Gastrocnemius medialis (tissue), 4 donors: Measurements from ENCODE around the gene SLC18A3.

Experiments
- POLR2A ChIP-seq, 2 donors: fragments of 450-650 bp; IDR thresholded peaks; one replicate each; pipeline ENCODE4 v1.6.1; 2017; ENCODE audit warnings: antibody characterized with exemption in 2 of 2, mild to moderate bottlenecking in 2 of 2, moderate library complexity in 2 of 2
- TF ChIP-seq, protein P1 (sequence below), 5 experiments: fragments of 450-650 bp in 3 of 5; fragments of 200-600 bp in 2 of 5; sonication (generic) in 2 of 5; IDR thresholded peaks in 4 of 5; conservative IDR thresholded peaks in 1 of 5; 1 replicate in 4 of 5; 2 replicates in 1 of 5; pipeline ENCODE4 v1.5.1; 2016 to 2019; ENCODE audit warnings: antibody characterized with exemption in 5 of 5, mild to moderate bottlenecking in 3 of 5, moderate library complexity in 3 of 5

GRCh38 chr10:49615213-49615612 lies 5.1 kb downstream of the SLC18A3 start:
- TF ChIP-seq, protein P1, sequence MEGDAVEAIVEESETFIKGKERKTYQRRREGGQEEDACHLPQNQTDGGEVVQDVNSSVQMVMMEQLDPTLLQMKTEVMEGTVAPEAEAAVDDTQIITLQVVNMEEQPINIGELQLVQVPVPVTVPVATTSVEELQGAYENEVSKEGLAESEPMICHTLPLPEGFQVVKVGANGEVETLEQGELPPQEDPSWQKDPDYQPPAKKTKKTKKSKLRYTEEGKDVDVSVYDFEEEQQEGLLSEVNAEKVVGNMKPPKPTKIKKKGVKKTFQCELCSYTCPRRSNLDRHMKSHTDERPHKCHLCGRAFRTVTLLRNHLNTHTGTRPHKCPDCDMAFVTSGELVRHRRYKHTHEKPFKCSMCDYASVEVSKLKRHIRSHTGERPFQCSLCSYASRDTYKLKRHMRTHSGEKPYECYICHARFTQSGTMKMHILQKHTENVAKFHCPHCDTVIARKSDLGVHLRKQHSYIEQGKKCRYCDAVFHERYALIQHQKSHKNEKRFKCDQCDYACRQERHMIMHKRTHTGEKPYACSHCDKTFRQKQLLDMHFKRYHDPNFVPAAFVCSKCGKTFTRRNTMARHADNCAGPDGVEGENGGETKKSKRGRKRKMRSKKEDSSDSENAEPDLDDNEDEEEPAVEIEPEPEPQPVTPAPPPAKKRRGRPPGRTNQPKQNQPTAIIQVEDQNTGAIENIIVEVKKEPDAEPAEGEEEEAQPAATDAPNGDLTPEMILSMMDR (IDR thresholded peaks at IDR 0.05 in 4 of 5, conservative IDR thresholded peaks at IDR 0.05 in 1 of 5) = no peak
- TF ChIP-seq POLR2A (IDR thresholded peaks at IDR 0.05) = no peak
